ENCODE measurements around the gene SKOR1. TPM values are rescaled to one million over a fixed set of nuclear protein-coding genes. Genes with fewer than 3 reads are reported as not detected.

SKOR1 gene
- total RNA-seq, 3 donors from 2014 or later (not counting 1 experiment from before 2014, with no cell fraction given): 2.0 to 2.9 (median 2.1) TPM

GRCh38 chr15:67826717-67827561, 1.6 kb downstream of the SKOR1 start:
- DNase-seq (peak in 1 of 2 donors; percentile 11), ATAC-seq (no peak)
- no peak overlapping the region for H3K27ac ChIP-seq (ENCODE audit: low read length)
- H3K4me1 Mint-ChIP-seq: peaks cover 21 to 40% of the 10 kb centered on the region in 2 donors
- H3K4me3 Mint-ChIP-seq: no peak overlapping the region
- no peak overlapping the region for H3K4me3 ChIP-seq (ENCODE audit: low read length)
- no peaks in the 10 kb centered on the region for H3K9me3 ChIP-seq (ENCODE audit: control insufficient read depth, insufficient read depth, low read length)
- TF ChIP-seq, protein P1, sequence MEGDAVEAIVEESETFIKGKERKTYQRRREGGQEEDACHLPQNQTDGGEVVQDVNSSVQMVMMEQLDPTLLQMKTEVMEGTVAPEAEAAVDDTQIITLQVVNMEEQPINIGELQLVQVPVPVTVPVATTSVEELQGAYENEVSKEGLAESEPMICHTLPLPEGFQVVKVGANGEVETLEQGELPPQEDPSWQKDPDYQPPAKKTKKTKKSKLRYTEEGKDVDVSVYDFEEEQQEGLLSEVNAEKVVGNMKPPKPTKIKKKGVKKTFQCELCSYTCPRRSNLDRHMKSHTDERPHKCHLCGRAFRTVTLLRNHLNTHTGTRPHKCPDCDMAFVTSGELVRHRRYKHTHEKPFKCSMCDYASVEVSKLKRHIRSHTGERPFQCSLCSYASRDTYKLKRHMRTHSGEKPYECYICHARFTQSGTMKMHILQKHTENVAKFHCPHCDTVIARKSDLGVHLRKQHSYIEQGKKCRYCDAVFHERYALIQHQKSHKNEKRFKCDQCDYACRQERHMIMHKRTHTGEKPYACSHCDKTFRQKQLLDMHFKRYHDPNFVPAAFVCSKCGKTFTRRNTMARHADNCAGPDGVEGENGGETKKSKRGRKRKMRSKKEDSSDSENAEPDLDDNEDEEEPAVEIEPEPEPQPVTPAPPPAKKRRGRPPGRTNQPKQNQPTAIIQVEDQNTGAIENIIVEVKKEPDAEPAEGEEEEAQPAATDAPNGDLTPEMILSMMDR (IDR thresholded peaks at IDR 0.05): no peak
- peaks cover 41% of the 10 kb centered on the region for H3K4me1 ChIP-seq (ENCODE audit: control insufficient read depth, insufficient read depth, low read length)
- H3K36me3 Mint-ChIP-seq: no peaks in the 10 kb centered on the region
- no peaks in the 10 kb centered on the region for H3K9me3 Mint-ChIP-seq
- H3K27me3 ChIP-seq (ENCODE audit: control insufficient read depth, insufficient read depth, low read length): peaks cover 63% of the 10 kb centered on the region
- no peaks in the 10 kb centered on the region for H3K36me3 ChIP-seq (ENCODE audit: control insufficient read depth, insufficient read depth, low read length)
- peaks cover 60 to 63% of the 10 kb centered on the region in 2 donors for H3K27me3 Mint-ChIP-seq (ENCODE audit: low read depth in 2 of 2)
- intact Hi-C loops (cut with micrococcal nuclease): no loop called here
- H3K27ac Mint-ChIP-seq: no peak overlapping the region
- 8% methylated on average over 88 of the region's 88 CpGs for WGBS (ENCODE audit: insufficient coverage)

DNA sequence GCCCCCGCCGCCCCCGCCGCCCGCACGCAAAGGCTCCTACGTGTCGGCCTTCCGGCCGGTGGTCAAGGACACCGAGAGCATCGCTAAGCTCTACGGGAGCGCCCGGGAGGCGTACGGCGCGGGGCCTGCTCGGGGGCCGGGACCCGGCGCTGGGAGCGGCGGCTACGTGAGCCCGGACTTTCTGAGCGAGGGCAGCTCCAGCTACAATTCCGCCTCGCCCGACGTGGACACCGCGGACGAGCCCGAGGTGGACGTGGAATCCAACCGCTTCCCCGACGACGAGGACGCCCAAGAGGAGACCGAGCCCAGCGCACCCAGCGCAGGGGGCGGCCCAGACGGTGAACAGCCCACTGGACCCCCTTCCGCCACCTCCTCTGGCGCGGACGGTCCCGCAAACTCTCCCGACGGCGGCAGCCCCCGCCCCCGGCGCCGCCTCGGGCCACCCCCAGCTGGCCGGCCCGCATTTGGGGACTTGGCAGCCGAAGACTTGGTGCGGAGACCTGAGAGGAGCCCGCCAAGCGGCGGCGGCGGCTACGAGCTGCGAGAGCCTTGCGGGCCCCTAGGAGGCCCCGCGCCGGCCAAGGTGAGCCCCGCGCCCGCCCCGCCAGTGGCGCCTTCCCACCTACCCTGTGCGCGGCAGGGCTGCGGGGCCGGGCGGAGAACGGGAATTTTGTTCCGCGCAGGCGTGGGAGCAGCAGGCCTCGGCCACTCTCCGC, 2.4 kb downstream of the SKOR1 start:
- no peak overlapping the region for H3K27ac ChIP-seq (ENCODE audit: low read length)
- H3K36me3 ChIP-seq (ENCODE audit: control insufficient read depth, insufficient read depth, low read length): no peaks in the 10 kb centered on the region
- intact Hi-C loops (cut with micrococcal nuclease): no loop called here
- Mint-ChIP-seq H3K4me3 (no peak overlapping the region), H3K27ac (peak overlapping the region in 1 of 2 donors; percentile 42), H3K9me3 (no peaks in the 10 kb centered on the region), H3K36me3 (no peaks in the 10 kb centered on the region), H3K27me3 (ENCODE audit: low read depth in 2 of 2) (peaks cover 54 to 56% of the 10 kb centered on the region in 2 donors), H3K4me1 (peaks cover 21 to 34% of the 10 kb centered on the region in 2 donors)
- TF ChIP-seq, protein P1 (IDR thresholded peaks at IDR 0.05): no peak
- ATAC-seq (no peak), DNase-seq (peak in 1 of 2 donors; percentile 23)
- 9% methylated on average over 91 of the region's 91 CpGs for WGBS (ENCODE audit: insufficient coverage)
- H3K27me3 ChIP-seq (ENCODE audit: control insufficient read depth, insufficient read depth, low read length): peaks cover 64% of the 10 kb centered on the region
- H3K9me3 ChIP-seq (ENCODE audit: control insufficient read depth, insufficient read depth, low read length): no peaks in the 10 kb centered on the region
- H3K4me1 ChIP-seq (ENCODE audit: control insufficient read depth, insufficient read depth, low read length): peaks cover 40% of the 10 kb centered on the region
- H3K4me3 ChIP-seq (ENCODE audit: low read length): no peak overlapping the region

GRCh38 chr15:67828278-67828968, 3.1 kb downstream of the SKOR1 start:
- Mint-ChIP-seq H3K36me3 (no peaks in the 10 kb centered on the region), H3K4me3 (peak overlapping the region; percentile 60), H3K27me3 (ENCODE audit: low read depth in 2 of 2) (peaks cover 59 to 61% of the 10 kb centered on the region in 2 donors), H3K27ac (peak overlapping the region in 1 of 2 donors; percentile 42), H3K9me3 (no peaks in the 10 kb centered on the region), H3K4me1 (peaks cover 26 to 40% of the 10 kb centered on the region in 2 donors)
- Histone ChIP-seq H3K9me3 (ENCODE audit: control insufficient read depth, insufficient read depth, low read length) (no peaks in the 10 kb centered on the region), H3K27me3 (ENCODE audit: control insufficient read depth, insufficient read depth, low read length) (peaks cover 68% of the 10 kb centered on the region), H3K4me3 (ENCODE audit: low read length) (no peak overlapping the region), H3K27ac (ENCODE audit: low read length) (no peak overlapping the region), H3K4me1 (ENCODE audit: control insufficient read depth, insufficient read depth, low read length) (peaks cover 44% of the 10 kb centered on the region), H3K36me3 (ENCODE audit: control insufficient read depth, insufficient read depth, low read length) (no peaks in the 10 kb centered on the region)
- DNase-seq (peak in 1 of 2 donors; percentile 25), ATAC-seq (no peak)
- intact Hi-C loops (cut with micrococcal nuclease): no loop called here
- 6% methylated on average over 40 of the region's 40 CpGs for WGBS (ENCODE audit: insufficient coverage)
- TF ChIP-seq, protein P1 (IDR thresholded peaks at IDR 0.05): no peak
